OCI-LY1 (cell line): Measurements from ENCODE around the gene ACVR2A.

Source experiments
- CTCF ChIP-seq: fragments of 200-600 bp; sonication (generic), shearing (Covaris generic); IDR thresholded peaks from 2 replicates; pipeline ENCODE4 v1.5.1; 2017; ENCODE audit warnings: mild to moderate bottlenecking, antibody characterized with exemption, low read length, moderate library complexity, mixed read lengths
- EZH2 ChIP-seq: fragments of 200-600 bp; sonication (generic), shearing (Covaris generic); IDR thresholded peaks from 2 replicates; pipeline ENCODE4 v1.8.0; 2017; ENCODE audit warnings: borderline replicate concordance, mixed run types, mild to moderate bottlenecking, antibody characterized with exemption, low read length, moderate library complexity, mixed read lengths

- TF ChIP-seq EZH2, result no peak
- no peak for TF ChIP-seq CTCF
Measured at GRCh38 chr2:147836099-147836498, 8.7 kb upstream of the ACVR2A start.
